SU-DHL-6 (cell line): ENCODE results near the gene C1QTNF7.

ENCODE experiments used
- EZH2phosphoT487 ChIP-seq: fragments of 200-600 bp; sonication (generic), shearing (Covaris generic); conservative IDR thresholded peaks from 2 replicates; pipeline ENCODE4 v1.6.1; 2018; ENCODE audit warnings: mild to moderate bottlenecking, antibody characterized with exemption, low read length, moderate library complexity, mixed read lengths
- TF ChIP-seq, protein P1 (sequence below): fragments of 200-600 bp; sonication (generic); IDR thresholded peaks from one replicate; pipeline ENCODE4 v1.5.1; 2017; ENCODE audit warnings: antibody characterized with exemption, mild to moderate bottlenecking, low read length, moderate library complexity; ENCODE audit not compliant: insufficient read depth, poor library complexity, severe bottlenecking

GRCh38 chr4:15412461-15412860 is 15.4 kb upstream of the C1QTNF7 start:
- TF ChIP-seq, protein P1, sequence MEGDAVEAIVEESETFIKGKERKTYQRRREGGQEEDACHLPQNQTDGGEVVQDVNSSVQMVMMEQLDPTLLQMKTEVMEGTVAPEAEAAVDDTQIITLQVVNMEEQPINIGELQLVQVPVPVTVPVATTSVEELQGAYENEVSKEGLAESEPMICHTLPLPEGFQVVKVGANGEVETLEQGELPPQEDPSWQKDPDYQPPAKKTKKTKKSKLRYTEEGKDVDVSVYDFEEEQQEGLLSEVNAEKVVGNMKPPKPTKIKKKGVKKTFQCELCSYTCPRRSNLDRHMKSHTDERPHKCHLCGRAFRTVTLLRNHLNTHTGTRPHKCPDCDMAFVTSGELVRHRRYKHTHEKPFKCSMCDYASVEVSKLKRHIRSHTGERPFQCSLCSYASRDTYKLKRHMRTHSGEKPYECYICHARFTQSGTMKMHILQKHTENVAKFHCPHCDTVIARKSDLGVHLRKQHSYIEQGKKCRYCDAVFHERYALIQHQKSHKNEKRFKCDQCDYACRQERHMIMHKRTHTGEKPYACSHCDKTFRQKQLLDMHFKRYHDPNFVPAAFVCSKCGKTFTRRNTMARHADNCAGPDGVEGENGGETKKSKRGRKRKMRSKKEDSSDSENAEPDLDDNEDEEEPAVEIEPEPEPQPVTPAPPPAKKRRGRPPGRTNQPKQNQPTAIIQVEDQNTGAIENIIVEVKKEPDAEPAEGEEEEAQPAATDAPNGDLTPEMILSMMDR: no peak
- TF ChIP-seq EZH2phosphoT487: no peak
